GM19463 (cell line): Measurements from ENCODE around the gene GALNT2.

Experiments
- ATAC-seq: cut with Tn5 transposase; IDR thresholded peaks from one replicate; pipeline ENCODE4 v1.9.1; 2021; ENCODE audit warnings: mild to moderate bottlenecking, moderate library complexity; ENCODE audit not compliant: unreplicated experiment

GALNT2 gene

GRCh38 chr1:230144010-230144614 lies 77.1 kb downstream of the GALNT2 start:
- no peak for ATAC-seq

DNA sequence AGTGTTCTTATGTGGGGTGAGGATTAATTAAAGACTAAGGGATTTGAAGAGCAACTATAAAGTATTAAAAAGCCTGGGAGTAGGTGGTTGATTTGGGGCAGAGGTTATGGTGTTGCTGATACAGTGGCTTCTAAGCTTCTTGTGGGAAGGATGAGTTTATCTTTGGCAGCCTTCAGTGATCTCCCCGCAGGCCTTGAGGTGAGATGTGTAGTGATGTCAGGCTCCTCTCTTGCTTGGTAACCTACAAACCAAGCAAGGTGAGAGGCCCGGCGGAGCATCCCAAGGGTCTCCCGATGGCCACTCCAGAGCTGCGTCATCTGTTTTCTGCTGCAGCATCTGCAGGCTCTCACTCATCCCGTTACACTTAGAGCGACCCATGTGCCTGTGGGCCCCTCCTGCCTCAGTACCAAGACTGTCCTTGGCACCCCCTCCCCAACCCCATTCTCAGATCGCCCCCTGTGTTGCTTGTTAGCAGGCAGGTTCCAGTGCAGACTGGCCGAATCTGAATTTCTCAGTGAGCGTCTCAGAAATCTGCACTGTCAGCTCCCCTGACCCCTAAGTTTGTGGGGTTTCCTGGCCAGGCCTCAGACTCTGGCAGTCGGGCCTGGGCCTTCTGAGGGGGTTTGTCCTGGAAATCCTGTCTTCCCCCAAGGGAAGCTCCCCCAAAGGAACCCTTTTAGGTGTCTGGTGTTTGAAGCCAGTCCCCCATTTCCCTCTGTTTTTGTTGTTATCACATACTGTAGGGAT lies 77.9 kb downstream of the GALNT2 start:
- no peak for ATAC-seq

- ATAC-seq = no peak
These were observed 78.5 kb downstream of the GALNT2 start for GRCh38 chr1:230145505-230145899.

DNA sequence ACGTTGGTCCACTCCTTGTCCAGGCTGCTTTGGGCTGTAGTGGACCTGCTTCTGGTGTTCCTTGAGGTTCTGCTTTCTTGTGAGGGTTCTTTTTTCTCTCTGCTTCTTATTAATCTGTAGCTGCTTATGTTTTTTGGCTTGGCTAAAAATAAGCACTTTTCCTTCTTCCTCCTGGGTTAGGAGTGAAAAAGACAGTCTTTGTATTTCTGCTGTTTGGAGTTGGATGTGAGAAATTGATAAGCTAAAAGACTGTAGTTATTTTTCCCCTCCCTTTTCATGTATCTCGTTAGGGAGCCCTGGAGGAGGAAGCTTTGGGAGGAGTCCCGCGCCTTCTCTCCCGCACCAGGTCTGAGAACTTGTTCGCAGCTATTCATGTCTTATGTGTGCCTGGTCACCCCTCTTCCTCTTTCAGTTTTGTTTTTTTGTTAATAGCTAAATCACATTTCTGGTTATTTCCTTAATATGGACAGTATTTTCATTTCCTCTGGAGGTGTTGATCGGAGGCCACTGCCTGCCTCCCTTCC lies 79.0 kb downstream of the GALNT2 start:
- ATAC-seq = no peak

DNA sequence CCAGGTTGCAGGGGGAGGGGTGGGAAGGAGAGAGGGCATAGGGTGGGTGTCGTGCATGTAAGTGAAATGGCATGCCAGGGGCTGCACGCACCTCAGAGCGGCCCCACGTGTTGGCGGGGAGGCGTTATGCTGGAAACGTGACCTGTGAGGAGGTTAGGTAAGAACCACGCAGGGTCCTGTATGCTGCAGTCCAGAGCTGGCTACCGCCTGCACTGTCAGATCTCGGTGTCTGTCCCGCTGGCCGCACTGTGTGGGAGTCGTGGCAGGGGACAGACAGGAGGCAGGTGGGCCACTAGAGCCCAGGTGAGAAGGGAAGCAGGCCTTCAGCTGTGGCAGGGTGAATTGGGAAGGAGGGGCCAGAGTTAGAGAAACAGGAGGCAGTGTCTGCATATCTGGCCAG lies 79.7 kb downstream of the GALNT2 start:
- no peak for ATAC-seq

DNA sequence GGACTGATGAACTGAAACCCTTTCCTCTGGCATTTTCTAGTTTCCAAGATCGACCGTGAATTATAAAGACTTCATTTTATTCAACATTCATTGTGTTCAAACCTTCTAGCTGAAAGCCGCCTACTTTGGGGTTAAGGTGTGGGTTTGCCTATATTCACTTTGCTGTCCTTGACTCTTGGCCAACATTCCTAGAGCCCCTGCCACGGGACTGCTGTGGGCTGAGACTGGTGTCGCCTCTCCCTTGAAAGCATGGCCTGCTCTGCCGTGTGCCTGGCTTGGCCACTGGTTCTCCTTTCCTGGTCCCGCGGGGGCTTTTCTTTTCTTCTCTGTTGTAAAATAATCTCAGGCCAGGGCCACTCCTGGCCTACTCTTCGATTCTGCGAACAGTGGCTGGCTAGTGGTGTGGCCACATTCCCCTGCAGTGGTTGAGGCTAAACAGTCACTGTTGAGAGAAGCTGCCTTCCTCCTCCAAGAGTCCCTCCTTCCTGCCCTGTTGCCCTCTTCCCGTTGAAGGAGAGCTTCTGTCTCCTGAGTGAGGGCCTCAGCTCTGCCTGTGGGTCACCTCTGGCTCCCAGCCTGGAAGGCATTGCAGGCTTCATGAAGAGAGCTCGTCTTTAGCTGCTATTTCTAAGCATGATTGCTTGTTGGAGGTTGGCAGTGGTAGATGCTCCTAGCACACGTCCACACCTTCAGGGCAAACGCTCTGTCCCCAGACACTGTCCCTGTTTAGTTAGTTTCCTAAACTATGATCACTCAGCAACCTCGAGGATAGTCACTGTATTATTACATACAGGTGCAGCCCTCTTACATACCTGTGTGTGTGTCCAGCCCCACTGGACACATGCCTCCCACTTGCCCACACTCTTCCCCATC lies 80.5 kb downstream of the GALNT2 start:
- no peak for ATAC-seq

DNA sequence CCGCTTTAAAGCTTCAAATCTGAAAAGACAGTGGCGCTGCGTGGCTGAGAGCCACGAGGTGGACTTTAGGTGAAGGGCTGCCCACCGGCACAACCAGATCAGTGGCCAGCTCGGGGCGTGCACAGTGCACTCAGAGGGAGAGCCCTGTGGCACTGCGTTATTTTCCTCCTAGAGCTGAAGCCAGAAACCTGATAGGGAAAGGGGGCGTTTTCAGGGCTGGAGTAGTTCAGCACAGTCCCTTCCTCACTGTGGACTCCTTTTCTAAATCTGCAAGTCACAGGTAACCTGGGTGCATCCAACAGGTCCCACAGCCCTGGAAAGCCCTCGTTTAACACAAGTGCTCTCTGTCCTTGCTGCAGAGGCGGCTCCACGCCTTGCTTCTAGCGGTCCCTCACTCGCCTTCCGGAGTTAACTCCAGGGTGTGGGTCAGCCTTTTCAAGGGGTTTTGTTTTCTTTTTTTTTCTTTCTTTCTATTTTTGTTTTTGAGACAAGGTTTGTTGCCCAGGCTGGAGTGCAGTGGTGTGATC lies 81.2 kb downstream of the GALNT2 start:
- no peak for ATAC-seq

- ATAC-seq = no peak
These were observed 81.9 kb downstream of the GALNT2 start for GRCh38 chr1:230148768-230149469.

DNA sequence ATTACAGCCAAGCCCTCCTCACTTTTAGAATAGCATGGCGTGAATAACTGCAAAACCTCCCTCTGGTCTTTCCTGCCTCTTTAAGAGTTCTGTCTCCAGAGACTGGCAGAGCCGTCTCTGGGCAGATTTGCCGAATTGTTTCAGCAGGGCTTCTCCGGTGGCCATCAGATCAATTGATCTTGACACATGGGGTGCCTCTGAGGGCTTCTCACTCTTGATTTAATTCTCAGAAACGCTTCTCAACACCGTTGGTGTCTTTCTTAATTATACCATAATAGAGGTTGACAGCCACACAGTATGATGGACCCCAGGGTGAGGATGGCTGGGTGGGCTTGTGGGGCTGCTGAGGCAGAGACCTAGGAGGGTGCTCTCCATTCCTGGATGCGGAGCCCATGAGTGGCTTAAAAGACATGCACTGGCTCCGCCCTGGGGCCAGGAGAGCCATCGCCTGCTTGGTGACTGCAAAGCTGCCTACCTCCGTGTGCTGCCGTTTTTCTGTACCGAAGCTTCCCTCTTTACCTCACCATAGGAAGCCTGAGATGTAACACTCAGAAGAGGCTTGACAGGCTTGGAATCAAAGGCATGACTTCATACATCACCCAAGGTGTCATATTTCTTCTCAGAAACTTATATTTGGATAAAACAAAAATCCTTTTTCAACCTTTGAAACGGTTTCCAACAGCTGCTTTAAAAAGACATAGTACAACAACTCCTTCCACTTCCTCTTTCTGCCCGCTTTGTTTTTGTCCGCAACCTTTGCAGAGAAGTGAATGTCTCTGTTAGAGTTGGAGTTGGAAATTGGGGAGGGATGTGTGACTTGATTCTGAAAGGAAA lies 82.9 kb downstream of the GALNT2 start:
- peak; percentile 63 for ATAC-seq

GRCh38 chr1:230150615-230151014 lies 83.6 kb downstream of the GALNT2 start:
- no peak for ATAC-seq

- ATAC-seq = no peak
These were observed 85.0 kb downstream of the GALNT2 start for GRCh38 chr1:230151924-230152468.

DNA sequence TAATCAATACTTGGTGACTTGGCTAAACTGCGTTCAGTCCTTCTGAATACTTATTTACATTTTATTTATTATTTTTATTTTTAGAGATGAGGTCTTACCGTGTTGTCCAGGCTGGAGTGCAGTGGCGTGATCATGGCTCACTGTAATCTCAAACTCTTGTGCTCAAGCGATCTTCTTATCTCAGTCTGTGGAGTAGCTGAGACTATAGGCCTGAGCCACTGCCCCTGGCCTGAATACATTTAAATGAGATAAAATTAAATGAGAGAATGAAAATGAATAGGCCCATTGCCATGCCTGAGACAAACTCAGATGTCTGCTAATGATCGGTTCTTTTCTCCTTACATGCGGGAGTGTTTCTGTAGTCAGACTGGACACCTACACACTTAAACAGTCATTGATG lies 86.0 kb downstream of the GALNT2 start:
- ATAC-seq = no peak

DNA sequence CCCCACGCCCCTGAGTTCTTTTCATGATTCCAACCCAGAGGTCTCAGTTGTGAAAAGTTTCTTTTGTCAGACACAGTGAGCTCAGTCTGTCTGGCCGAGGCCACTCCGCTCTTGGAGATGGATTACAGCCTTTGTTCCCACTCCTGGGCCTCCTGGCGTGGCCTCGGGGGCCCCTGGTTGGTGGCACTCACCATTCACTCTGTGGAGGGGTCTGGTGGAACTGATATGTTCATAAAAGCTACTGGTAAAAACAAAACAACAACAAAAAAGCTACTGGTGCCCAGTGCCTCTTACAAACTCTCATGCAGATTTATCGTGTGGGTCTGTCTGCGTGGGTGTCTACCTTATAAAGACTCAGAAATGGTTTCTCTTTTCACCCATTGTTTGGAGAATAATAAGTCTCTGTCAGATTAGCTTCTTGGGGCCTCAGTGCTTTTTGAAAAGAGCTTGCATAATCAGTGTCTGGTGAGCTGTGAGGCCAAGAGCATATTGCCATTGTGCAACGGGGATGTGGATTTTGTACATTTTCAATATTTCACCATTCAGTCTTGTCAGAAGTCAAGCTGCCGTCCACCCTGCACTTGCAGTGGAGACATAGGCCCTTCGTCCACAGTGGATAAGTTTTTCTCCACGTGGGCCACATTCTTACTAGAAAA lies 86.7 kb downstream of the GALNT2 start:
- no peak for ATAC-seq

DNA sequence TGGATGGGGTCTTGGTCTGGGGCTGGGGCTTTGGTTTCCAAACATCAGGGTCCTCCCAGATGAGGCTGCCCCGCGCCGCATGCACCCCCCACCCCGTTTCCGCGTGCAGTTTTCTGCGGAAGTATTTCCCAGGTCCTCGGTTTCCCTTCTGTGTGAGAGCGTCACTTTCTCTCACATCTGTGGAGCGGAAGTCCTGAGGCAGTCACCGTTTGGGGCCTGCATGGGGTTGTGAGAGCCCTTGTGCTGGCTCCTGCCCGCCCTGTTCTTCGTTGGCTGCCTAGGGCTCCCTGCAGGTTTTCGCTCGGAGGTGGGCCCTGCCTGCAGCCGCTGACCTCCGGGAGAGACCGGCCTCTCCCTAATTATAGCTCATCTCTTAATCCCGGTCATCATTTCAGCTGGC lies 88.0 kb downstream of the GALNT2 start:
- no peak for ATAC-seq

GRCh38 chr1:230156068-230156467 lies 89.0 kb downstream of the GALNT2 start:
- ATAC-seq = no peak

- ATAC-seq = no peak
These were observed 89.5 kb downstream of the GALNT2 start for GRCh38 chr1:230156536-230156935.

DNA sequence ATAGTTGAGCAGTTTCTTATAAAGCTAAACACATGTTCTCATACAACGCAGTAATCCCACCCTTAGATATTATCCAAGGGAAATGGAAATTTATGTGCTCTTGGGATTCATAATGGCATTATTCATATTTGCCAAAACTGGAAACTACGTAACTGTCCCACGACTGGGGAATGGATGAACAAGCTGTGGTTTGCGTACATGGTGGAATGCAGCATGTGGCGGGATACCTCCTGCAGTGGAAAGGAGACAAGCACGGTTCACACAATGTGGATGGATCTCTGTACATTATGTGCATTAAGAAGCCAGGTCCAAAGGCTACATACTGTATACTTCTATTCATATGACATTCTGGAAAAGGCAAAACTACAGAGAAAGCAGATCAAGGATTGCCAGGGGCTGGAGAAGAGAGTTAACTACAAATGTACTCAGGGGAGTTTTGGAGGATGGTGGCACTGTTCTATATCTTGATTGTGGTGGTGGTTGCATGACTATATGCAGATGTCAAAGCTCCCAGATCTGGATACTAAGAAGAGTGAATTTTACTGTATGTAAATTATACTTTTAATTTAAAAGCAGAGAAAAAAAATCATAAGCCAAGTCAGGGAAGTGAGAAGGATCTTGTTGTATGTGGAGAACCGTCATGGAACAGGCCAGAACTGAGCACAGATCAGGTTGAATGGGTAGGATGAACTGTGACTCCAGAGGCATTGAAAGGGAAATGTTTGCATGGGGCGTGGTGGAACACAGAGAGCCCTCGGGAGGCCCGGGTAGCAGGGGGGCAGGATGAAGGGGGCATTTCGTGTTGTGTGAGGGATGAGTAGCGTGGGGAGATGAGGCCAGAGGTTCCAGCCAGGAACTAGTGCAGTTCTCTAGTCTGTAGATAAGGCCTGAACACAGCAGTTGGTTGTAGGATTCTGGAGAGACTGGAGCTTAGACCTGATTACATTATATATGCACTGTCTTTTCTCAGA lies 90.7 kb downstream of the GALNT2 start:
- ATAC-seq = no peak
